ENCODE results near the gene SLC25A1.

Gene SLC25A1

DNA sequence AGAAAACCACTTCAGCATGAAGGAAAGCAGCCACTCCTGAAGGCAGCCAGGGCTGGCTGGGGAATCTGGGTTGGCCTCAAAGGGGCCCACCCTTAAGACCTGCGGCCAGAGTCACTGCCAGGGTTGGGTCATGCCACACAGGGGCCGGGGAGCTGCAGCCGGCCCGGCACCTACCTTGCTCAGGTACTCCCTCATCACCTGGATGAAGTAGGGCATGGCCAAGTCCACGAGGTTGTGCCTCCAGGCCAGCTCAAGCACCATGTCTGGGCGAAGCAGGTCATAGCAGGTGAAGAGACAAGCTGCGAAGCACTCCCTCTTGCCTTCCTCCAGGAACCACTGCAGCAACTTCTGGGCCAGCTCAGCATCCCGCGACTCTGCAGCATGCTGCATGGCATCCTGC, 4.7 kb upstream of the SLC25A1 start:
- DNase-seq (ENCODE audit: low spot score), result no peak
- in situ Hi-C loops (cut with MboI; ENCODE audit: low pct_unique_long_range_greater_than_20kb, low sequenced_read_pairs, unreplicated experiment), result no loop called here
- TF ChIP-seq CTCF (IDR thresholded peaks at IDR 0.05; ENCODE audit: extremely low read depth, insufficient read depth, missing control alignments), result no peak

DNA sequence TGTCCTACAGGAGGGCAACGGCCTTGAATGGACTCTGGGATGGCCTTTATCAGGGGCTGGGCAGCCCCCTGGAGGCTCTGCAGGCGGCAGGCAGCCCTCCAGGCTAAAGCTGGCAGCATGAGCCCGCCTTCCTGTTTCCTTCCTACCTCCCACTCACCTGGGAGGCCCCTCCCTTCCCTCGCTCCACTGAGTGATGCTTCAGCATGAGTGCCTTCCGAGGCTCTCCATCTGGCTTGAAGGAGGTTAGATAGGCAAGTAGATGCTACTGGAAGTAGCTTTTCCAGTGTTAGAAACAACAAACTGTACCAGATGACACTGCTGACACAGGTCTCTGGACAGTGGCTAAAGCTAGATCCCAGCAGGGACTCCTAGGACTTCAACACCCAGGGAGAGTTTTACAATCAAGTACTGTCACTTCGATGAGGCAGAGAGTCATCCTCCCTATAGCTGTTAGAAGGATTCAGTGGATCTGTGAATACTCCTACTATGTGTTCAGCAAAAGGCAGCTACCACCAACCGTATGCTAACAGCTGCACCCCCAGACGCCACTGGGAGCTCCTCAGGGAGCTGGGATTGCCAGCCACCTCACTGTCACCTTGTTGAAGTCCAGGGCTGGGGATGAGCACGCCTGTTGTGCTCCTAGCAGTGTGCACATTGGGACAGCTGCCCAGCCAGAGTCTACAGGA, 4.1 kb upstream of the SLC25A1 start:
- TF ChIP-seq CTCF (IDR thresholded peaks at IDR 0.05; ENCODE audit: extremely low read depth, insufficient read depth, missing control alignments), result no peak
- DNase-seq (ENCODE audit: low spot score), result no peak
- in situ Hi-C loops (cut with MboI; ENCODE audit: low pct_unique_long_range_greater_than_20kb, low sequenced_read_pairs, unreplicated experiment), result no loop called here

- DNase-seq (ENCODE audit: low spot score), result no peak
- in situ Hi-C loops (cut with MboI; ENCODE audit: low pct_unique_long_range_greater_than_20kb, low sequenced_read_pairs, unreplicated experiment), result no loop called here
- TF ChIP-seq CTCF (IDR thresholded peaks at IDR 0.05; ENCODE audit: extremely low read depth, insufficient read depth, missing control alignments), result no peak
Observed at GRCh38 chr22:19181786-19182471, 3.4 kb upstream of the SLC25A1 start.

DNA sequence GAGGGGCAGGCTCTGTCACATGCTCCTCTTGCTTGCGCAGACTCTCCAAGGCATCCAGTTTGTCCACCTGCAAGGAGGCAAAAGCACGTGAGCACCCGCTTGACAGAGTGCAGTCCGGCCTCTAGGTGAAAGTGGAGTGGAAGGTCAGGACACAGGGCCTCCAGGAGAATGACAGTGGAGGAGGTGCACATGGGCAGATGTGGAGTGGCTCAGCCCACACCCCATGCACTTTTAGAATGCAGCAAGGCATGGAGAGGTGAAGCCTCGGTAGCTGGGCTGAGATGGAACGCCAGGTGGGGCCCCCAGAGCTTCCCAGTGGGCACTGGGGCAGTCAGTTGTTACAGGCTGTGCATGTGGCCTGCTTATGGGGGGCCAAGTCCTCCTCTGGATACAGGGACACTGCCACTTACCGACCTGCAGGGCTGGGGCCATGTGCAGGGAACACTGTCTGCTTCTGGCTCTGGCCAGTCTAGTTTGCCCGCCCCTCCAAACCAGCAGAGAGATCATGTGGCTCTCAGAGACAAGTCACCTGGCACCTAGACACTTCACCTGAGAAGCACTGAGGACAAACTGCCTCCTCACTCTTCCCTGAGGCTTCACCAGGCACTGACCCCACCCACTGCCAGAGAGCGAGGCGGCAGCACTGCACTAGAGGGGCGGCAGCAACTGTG, 2.3 kb upstream of the SLC25A1 start:
- in situ Hi-C loops (cut with MboI; ENCODE audit: low pct_unique_long_range_greater_than_20kb, low sequenced_read_pairs, unreplicated experiment), result no loop called here
- no peak for TF ChIP-seq CTCF (IDR thresholded peaks at IDR 0.05; ENCODE audit: extremely low read depth, insufficient read depth, missing control alignments)
- no peak for DNase-seq (ENCODE audit: low spot score)

DNA sequence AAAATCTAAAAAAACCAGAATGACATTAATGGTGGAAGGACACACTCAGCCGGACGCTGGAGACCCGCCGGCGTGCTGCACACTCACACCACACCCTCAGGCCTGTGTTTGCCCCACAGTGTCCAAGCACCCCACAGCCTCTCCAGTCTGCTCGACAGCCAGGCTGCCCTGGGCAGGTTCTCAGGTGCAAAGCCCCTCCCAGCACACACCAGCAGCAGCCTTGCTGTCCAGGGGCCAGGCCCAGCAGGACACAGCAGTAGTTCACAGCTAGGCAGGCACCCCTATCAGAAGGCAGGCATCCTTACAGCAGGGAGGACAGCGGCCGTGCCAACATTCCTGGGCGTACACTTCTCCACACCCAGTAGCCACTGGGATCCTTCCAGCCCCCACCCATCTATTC, 1.7 kb upstream of the SLC25A1 start:
- in situ Hi-C loops (cut with MboI; ENCODE audit: low pct_unique_long_range_greater_than_20kb, low sequenced_read_pairs, unreplicated experiment), result no loop called here
- no peak for DNase-seq (ENCODE audit: low spot score)
- no peak for TF ChIP-seq CTCF (IDR thresholded peaks at IDR 0.05; ENCODE audit: extremely low read depth, insufficient read depth, missing control alignments)

DNA sequence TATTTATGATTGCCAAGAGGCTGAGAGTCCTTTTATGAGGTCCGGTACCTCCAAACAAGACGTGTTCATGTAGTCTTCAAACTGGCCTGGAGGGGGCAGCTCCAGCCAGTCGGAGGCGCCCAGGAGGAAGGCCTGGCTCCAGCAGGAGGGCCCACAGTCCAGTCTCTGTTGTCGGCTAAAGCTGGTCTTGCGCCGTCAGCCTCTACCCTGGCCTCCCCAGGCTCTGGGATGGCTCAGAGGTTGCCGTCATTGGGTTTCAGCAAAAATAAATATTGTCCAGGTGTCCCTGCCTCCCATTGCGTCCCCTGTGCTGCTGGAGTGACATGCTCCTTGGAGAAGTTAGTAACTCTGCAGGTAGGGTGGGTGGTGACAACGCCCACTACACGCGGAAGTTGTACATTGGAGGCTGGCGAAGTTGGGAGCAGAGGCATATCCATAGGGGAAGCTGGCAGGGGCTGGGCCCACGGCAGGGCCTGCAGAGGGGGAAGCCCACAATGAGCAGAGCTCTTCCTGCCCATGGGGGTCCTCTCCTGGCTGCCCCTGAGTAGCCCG, 1.0 kb upstream of the SLC25A1 start:
- in situ Hi-C loops (cut with MboI; ENCODE audit: low pct_unique_long_range_greater_than_20kb, low sequenced_read_pairs, unreplicated experiment), result no loop called here
- TF ChIP-seq CTCF (IDR thresholded peaks at IDR 0.05; ENCODE audit: extremely low read depth, insufficient read depth, missing control alignments), result peak; percentile 79
- peak; percentile 84 for DNase-seq (ENCODE audit: low spot score)

Measured in GM13977 (cell line).